OCI-LY3 (cell line): ENCODE results near the gene TCTN3.

ENCODE experiments used
- H2AFZ ChIP-seq: fragments of 200-600, 300-600 bp; shearing (Covaris generic); 2 replicates; pipeline ENCODE4 v1.6.0; 2014; ENCODE audit warnings: antibody characterized with exemption, low read depth, low read length
- H3K27ac ChIP-seq: fragments of 200-600, 300-600 bp; sonication (generic); 2 replicates; pipeline ENCODE4 v1.5.1; 2014; ENCODE audit warnings: mild to moderate bottlenecking, low read length, moderate library complexity, mixed read lengths
- H3K27me3 ChIP-seq: fragments of 200-600, 300-600 bp; sonication (generic); 2 replicates; pipeline ENCODE4 v1.6.1; 2014; ENCODE audit warnings: low read depth, low read length, mixed read lengths
- H3K36me3 ChIP-seq: fragments of 200-600, 300-600 bp; sonication (generic); replicated peaks from 2 replicates; pipeline ENCODE3; 2014; ENCODE audit warnings: low read depth, low read length, mixed read lengths
- H3K4me1 ChIP-seq: fragments of 300-600, 200-600 bp; sonication (generic); 2 replicates; pipeline ENCODE4 v1.6.1; 2014; ENCODE audit warnings: low read length, mixed read lengths
- H3K4me2 ChIP-seq: fragments of 200-600, 300-600 bp; sonication (generic); 2 replicates; pipeline ENCODE4 v1.6.1; 2014; ENCODE audit warnings: low read length, mixed read lengths
- H3K4me3 ChIP-seq: fragments of 300-600, 200-600 bp; sonication (generic); 2 replicates; pipeline ENCODE4 v1.5.1; 2014; ENCODE audit warnings: antibody characterized with exemption, mild to moderate bottlenecking, low read length, moderate library complexity
- H3K79me2 ChIP-seq: fragments of 300-600, 200-600 bp; shearing (Covaris generic); 2 replicates; pipeline ENCODE4 v1.6.1; 2014; ENCODE audit warnings: mild to moderate bottlenecking, low read length, mixed read lengths
- H3K9ac ChIP-seq: fragments of 300-600, 200-600 bp; shearing (Covaris generic); 2 replicates; pipeline ENCODE4 v1.6.0; 2014; ENCODE audit warnings: mild to moderate bottlenecking, low read length, moderate library complexity
- H3K9me3 ChIP-seq: fragments of 200-600, 300-600 bp; shearing (Covaris generic); 2 replicates; pipeline ENCODE4 v1.6.1; 2014; ENCODE audit warnings: low read length, mixed read lengths; ENCODE audit not compliant: insufficient read depth
- H4K20me1 ChIP-seq: fragments of 200-600, 300-600 bp; sonication (generic); 2 replicates; pipeline ENCODE4 v1.6.1; 2016; ENCODE audit warnings: low read length, mixed read lengths; ENCODE audit not compliant: insufficient read depth
- CTCF ChIP-seq: fragments of 200-600, 300-600 bp; sonication (generic); IDR thresholded peaks from 2 replicates; pipeline ENCODE4 v1.5.1; 2014; ENCODE audit warnings: antibody characterized with exemption, low read length, low read depth
- EZH2phosphoT487 ChIP-seq: fragments of 200-600 bp; shearing (Covaris generic); IDR thresholded peaks from 2 replicates; pipeline ENCODE4 v1.6.1; 2018; ENCODE audit warnings: antibody characterized with exemption, mixed run types, low read depth

TCTN3 gene

GRCh38 chr10:95711492-95711891 is 17.8 kb upstream of the TCTN3 start:
- Histone ChIP-seq H3K79me2 (no peaks in the 10 kb centered on the region), H3K27me3 (no peaks in the 10 kb centered on the region), H2AFZ (no peak overlapping the region), H3K27ac (no peak overlapping the region), H3K9ac (no peak overlapping the region), H3K9me3 (no peaks in the 10 kb centered on the region), H3K4me2 (no peak overlapping the region), H3K4me1 (no peaks in the 10 kb centered on the region), H3K36me3 (no peaks in the 10 kb centered on the region), H4K20me1 (no peaks in the 10 kb centered on the region), H3K4me3 (no peak overlapping the region)
- TF ChIP-seq CTCF, result no peak
- no peak for TF ChIP-seq EZH2phosphoT487

GRCh38 chr10:95706990-95707389 is 13.3 kb upstream of the TCTN3 start:
- Histone ChIP-seq H3K4me3 (no peak overlapping the region), H2AFZ (no peak overlapping the region), H3K4me1 (no peaks in the 10 kb centered on the region), H3K27ac (no peak overlapping the region), H4K20me1 (no peaks in the 10 kb centered on the region), H3K27me3 (no peaks in the 10 kb centered on the region), H3K4me2 (no peak overlapping the region), H3K9ac (no peak overlapping the region), H3K9me3 (no peaks in the 10 kb centered on the region), H3K79me2 (no peaks in the 10 kb centered on the region), H3K36me3 (no peaks in the 10 kb centered on the region)
- TF ChIP-seq CTCF (no peak), EZH2phosphoT487 (no peak)

- Histone ChIP-seq H3K9ac (no peak overlapping the region), H3K4me3 (no peak overlapping the region), H4K20me1 (no peaks in the 10 kb centered on the region)
Observed at GRCh38 chr10:95706573-95706972, 12.8 kb upstream of the TCTN3 start.

GRCh38 chr10:95698415-95698814 is 4.7 kb upstream of the TCTN3 start:
- H3K9me3 ChIP-seq, result peaks cover 9% of the 10 kb centered on the region; the same call in 1 of the 2 replicates
- peaks cover 3% of the 10 kb centered on the region for H3K79me2 ChIP-seq
- H3K4me3 ChIP-seq, result no peak overlapping the region
- H3K9ac ChIP-seq, result no peak overlapping the region
- H3K27ac ChIP-seq, result peak overlapping the region; percentile 97; the same call in 1 of the 2 replicates
- H3K36me3 ChIP-seq, result peaks cover 10% of the 10 kb centered on the region
- H3K27me3 ChIP-seq, result no peaks in the 10 kb centered on the region
- TF ChIP-seq EZH2phosphoT487 (no peak), CTCF (no peak)
- H4K20me1 ChIP-seq, result no peaks in the 10 kb centered on the region
- peaks cover 37% of the 10 kb centered on the region for H3K4me1 ChIP-seq
- H2AFZ ChIP-seq, result no peak overlapping the region
- no peak overlapping the region for H3K4me2 ChIP-seq

More at GRCh38 chr10:95706573-95706972, 12.8 kb upstream of the TCTN3 start:
- Histone ChIP-seq H3K79me2 (no peaks in the 10 kb centered on the region), H3K27ac (no peak overlapping the region), H3K4me1 (no peaks in the 10 kb centered on the region), H3K27me3 (no peaks in the 10 kb centered on the region), H3K9me3 (no peaks in the 10 kb centered on the region), H2AFZ (no peak overlapping the region), H3K4me2 (no peak overlapping the region), H3K36me3 (no peaks in the 10 kb centered on the region)
- no peak for TF ChIP-seq CTCF
- TF ChIP-seq EZH2phosphoT487, result no peak
